HL-60 (cell line): ENCODE data around the gene RFK.

Experiments
- CTCF ChIP-seq: IDR thresholded peaks from one replicate; pipeline ENCODE4 v1.5.1; 2011; ENCODE audit warnings: low read length, control low read depth, inconsistent platforms; ENCODE audit not compliant: insufficient read depth
- GABPA ChIP-seq: IDR thresholded peaks from 2 replicates; pipeline ENCODE4 v1.6.1; 2012; ENCODE audit warnings: low read depth
- POLR2AphosphoS5 ChIP-seq: IDR thresholded peaks from 2 replicates; pipeline ENCODE4 v1.6.1; 2012; ENCODE audit warnings: low read depth
- REST ChIP-seq: IDR thresholded peaks from 2 replicates; pipeline ENCODE4 v1.6.1; 2012; ENCODE audit warnings: low read depth; ENCODE audit not compliant: insufficient replicate concordance
- SPI1 ChIP-seq: IDR thresholded peaks from 2 replicates; pipeline ENCODE4 v1.6.1; 2012; ENCODE audit warnings: low read depth, mild to moderate bottlenecking, borderline replicate concordance

- TF ChIP-seq REST = no peak
- no peak for TF ChIP-seq CTCF
- no peak for TF ChIP-seq POLR2AphosphoS5
- TF ChIP-seq GABPA = no peak
- TF ChIP-seq SPI1 = no peak
Measured at GRCh38 chr9:76426807-76427419, 32.7 kb upstream of the RFK start.
